K562 (cell line): Measurements from ENCODE around the gene SUPT3H.

Source experiments
- CEBPB ChIP-seq: fragments of 450-650 bp; IDR thresholded peaks from 2 replicates; pipeline ENCODE4 v1.6.1; 2016; ENCODE audit warnings: missing genetic modification characterization, missing compliant biosample characterization
- CTCF ChIP-seq, 3 experiments: IDR thresholded peaks in 2 of 3; conservative IDR thresholded peaks in 1 of 3; 2 replicates each; pipeline ENCODE4 v1.5.1; 2011 to 2012; ENCODE audit warnings: low read length in 3 of 3, mild to moderate bottlenecking in 3 of 3, control low read depth in 2 of 3, improper control_type of control experiment in 1 of 3, inconsistent platforms in 1 of 3, low read depth in 1 of 3, mixed read lengths in 1 of 3, moderate library complexity in 1 of 3; ENCODE audit not compliant: insufficient read depth in 2 of 3
- EP300 ChIP-seq: IDR thresholded peaks from 2 replicates; pipeline ENCODE4 v1.6.1; 2012; ENCODE audit warnings: low read length, improper control_type of control experiment
- HDAC3 ChIP-seq: fragments of 450-650 bp; IDR thresholded peaks from 2 replicates; pipeline ENCODE4 v1.6.1; 2018; ENCODE audit warnings: borderline replicate concordance, mild to moderate bottlenecking, moderate library complexity; ENCODE audit not compliant: partially characterized antibody
- MEIS2 ChIP-seq: fragments of 450-650 bp; IDR thresholded peaks from 2 replicates; pipeline ENCODE4 v1.6.1; 2014; ENCODE audit warnings: mild to moderate bottlenecking; ENCODE audit not compliant: partially characterized antibody
- MYNN ChIP-seq, 2 experiments: sonication (generic); formaldehyde crosslinking in 1 of 2; IDR thresholded peaks; 2 replicates each; pipeline versions ENCODE4 v1.5.0 to v1.6.1; 2016 to 2020; ENCODE audit warnings: antibody characterized with exemption in 1 of 2, missing genetic modification reagents in 1 of 2
- POLR2A ChIP-seq: fragments of 450-650 bp; conservative IDR thresholded peaks from 2 replicates; pipeline ENCODE4 v1.6.1; 2016
- PTRF ChIP-seq: fragments of 450-650 bp; IDR thresholded peaks from 2 replicates; pipeline ENCODE4 v1.6.1; 2016; ENCODE audit warnings: mild to moderate bottlenecking, missing genetic modification characterization, missing compliant biosample characterization
- REST ChIP-seq, 2 experiments: fragments of 450-650 bp; formaldehyde crosslinking in 1 of 2; IDR thresholded peaks; 2 replicates each; pipeline versions ENCODE4 v1.4.0 to v1.6.1; 2014 to 2020; ENCODE audit warnings: mild to moderate bottlenecking in 2 of 2, borderline replicate concordance in 1 of 2, low read depth in 1 of 2
- TCF7 ChIP-seq: sonication (generic); IDR thresholded peaks from 2 replicates; pipeline ENCODE4 v1.6.1; 2016; ENCODE audit warnings: antibody characterized with exemption, borderline replicate concordance
- XRCC5 ChIP-seq: fragments of 200-400 bp; formaldehyde crosslinking; IDR thresholded peaks from 2 replicates; pipeline ENCODE4 v1.6.1; 2017; ENCODE audit warnings: low read depth, mild to moderate bottlenecking, low read length
- ZNF232 ChIP-seq: sonication (generic); formaldehyde crosslinking; IDR thresholded peaks from 2 replicates; pipeline ENCODE4 v1.8.0; 2022; ENCODE audit warnings: mild to moderate bottlenecking, missing genetic modification reagents
- ZNF318 ChIP-seq, 2 experiments: fragments of 450-650 bp; IDR thresholded peaks; 2 replicates each; pipeline ENCODE4 v1.6.1; 2016; ENCODE audit warnings: mild to moderate bottlenecking in 2 of 2, borderline replicate concordance in 1 of 2, low read depth in 1 of 2, moderate library complexity in 1 of 2

GRCh38 chr6:45300736-45301135 is 77.0 kb downstream of the SUPT3H start:
- TF ChIP-seq HDAC3 (no peak), TCF7 (no peak), CTCF (IDR thresholded peaks at IDR 0.05 in 2 of 3, conservative IDR thresholded peaks at IDR 0.05 in 1 of 3; ENCODE audit: insufficient read depth in 2 of 3, low read depth in 1 of 3, low read length in 3 of 3) (no peak), POLR2A (no peak), XRCC5 (no peak), MYNN (IDR thresholded peaks at IDR 0.05) (no peak), MYNN (CRISPR knock-in tag; IDR thresholded peaks at IDR 0.05) (no peak), REST (IDR thresholded peaks at IDR 0.05; ENCODE audit: borderline replicate concordance) (no peak), REST (CRISPR knock-in tag; IDR thresholded peaks at IDR 0.05; ENCODE audit: low read depth) (no peak), EP300 (no peak), PTRF (no peak), ZNF232 (no peak), ZNF318 (IDR thresholded peaks at IDR 0.05; ENCODE audit: borderline replicate concordance in 1 of 2, low read depth in 1 of 2) (no peak), CEBPB (tag) (no peak), MEIS2 (no peak)
